ENCODE measurements around the gene TRIM33. TPM values are rescaled to one million over a fixed set of nuclear protein-coding genes. Genes with fewer than 3 reads are reported as not detected.

Gene TRIM33
- total and polyA plus RNA-seq, 2 of the 8 experiments (the other 6 are each of a cell fraction or from before 2014, with no cell fraction given) = 17.1 to 52.3 TPM

GRCh38 chr1:114507513-114507912, 3.5 kb downstream of the TRIM33 start (continued):
- TF ChIP-seq CHD7 (IDR thresholded peaks at IDR 0.05; ENCODE audit: insufficient replicate concordance, low read length) (no peak), PHF8 (conservative IDR thresholded peaks at IDR 0.05; ENCODE audit: low read depth, low read length) (no peak), HDAC2 (IDR thresholded peaks at IDR 0.05; ENCODE audit: borderline replicate concordance in 1 of 2, low read depth in 2 of 2, low read length in 2 of 2) (no peak), CHD1 (IDR thresholded peaks at IDR 0.05; ENCODE audit: low read depth, low read length) (no peak), EGR1 (IDR thresholded peaks at IDR 0.05; ENCODE audit: borderline replicate concordance, low read depth, low read length) (no peak), ASH2L (IDR thresholded peaks at IDR 0.05; ENCODE audit: low read length) (no peak), TCF12 (IDR thresholded peaks at IDR 0.05; ENCODE audit: low read depth, low read length) (no peak), GTF2F1 (IDR thresholded peaks at IDR 0.05; ENCODE audit: borderline replicate concordance, low read depth, low read length) (no peak), JUN (IDR thresholded peaks at IDR 0.05; ENCODE audit: low read depth, low read length) (no peak), TAF1 (IDR thresholded peaks at IDR 0.05; ENCODE audit: low read depth, low read length) (no peak), HDAC6 (IDR thresholded peaks at IDR 0.05; ENCODE audit: low read depth, low read length) (no peak)
- TF ChIP-seq, protein P1, sequence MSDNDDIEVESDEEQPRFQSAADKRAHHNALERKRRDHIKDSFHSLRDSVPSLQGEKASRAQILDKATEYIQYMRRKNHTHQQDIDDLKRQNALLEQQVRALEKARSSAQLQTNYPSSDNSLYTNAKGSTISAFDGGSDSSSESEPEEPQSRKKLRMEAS (IDR thresholded peaks at IDR 0.05) = no peak
